Islet of Langerhans (tissue), 1 donor: ENCODE results near the gene MTUS2.

Experiments used
- FAIRE-seq: peaks from one replicate; lab custom pipeline; 2011; peaks lifted over from hg19 to GRCh38; lab: Jason Lieb, UNC

Gene MTUS2

DNA sequence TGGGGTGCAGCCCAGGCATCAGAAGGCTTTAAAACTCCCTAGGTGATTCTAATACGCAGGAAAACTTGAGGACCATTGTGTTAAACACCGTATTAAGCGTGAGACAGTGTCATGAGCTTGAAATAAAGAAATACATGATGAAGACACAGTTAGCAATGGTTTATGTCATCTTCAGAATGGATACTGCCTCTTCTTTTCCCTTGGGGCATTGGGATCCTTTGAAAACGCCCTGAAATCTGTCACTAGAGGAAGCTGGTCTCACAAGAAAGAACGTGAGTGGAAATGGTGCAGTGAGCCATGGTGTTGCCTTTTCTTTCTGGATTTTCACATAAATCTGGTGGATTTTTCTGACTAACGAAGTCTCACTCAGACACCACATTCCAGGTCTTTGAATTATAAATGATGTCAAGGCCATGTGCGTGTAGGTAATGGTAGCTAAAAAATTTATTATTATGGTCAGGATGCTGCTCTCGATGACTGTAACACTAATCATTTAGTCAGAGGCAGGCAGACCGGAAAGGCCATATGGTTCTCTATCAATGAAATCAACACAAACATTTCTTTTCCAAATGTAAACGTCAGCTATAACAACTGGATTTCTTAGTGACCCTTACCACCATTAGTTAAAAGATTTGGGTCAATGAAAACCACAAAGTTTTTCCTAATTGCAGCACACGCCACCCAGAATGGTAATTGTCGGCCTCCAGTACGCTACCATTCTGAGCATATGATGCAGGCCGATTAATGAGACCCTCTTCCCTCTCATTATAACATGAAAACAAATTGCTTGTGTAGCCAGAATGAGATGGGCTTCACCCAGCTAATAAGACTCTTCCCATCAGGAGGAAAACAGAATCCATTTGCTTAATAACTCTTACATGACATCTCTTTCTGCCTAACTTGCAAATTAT, 669.8 kb downstream of the MTUS2 start:
- no peak for FAIRE-seq

DNA sequence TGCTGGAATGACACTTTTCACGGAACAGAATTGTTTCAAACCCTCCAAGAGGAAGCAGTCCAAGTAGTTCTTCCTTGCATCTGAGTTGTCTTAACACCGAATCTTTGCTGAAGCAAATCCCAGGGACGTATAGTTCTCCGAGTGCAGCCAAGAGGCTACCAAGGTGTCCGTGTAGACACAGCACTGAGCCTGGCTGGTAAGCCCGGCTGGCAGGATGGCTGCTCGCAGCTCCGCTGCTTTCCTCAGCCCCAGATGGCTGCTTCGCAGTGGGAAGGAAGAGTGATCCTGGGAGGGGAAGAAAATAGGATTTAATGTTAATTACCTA, 670.4 kb downstream of the MTUS2 start:
- no peak for FAIRE-seq

DNA sequence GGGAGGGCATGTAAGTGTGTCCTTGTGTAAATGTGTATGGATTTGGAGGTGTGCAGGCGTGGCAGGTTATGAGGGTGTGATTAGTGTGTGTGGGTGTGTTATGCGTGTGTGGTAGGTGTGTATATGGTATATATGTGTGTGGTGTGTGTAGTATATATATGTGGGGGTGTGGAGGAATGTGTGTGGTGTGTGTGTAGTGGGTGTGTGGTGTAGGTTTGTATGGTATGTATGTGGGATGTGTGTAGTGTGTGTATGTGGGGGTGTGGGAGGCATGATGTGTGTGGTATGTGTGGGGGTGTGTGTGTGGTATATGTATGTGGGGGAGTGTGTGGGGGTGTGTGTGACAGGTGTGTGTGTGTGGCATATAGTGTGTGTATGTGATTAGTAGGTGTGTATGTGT, 671.1 kb downstream of the MTUS2 start:
- no peak for FAIRE-seq

DNA sequence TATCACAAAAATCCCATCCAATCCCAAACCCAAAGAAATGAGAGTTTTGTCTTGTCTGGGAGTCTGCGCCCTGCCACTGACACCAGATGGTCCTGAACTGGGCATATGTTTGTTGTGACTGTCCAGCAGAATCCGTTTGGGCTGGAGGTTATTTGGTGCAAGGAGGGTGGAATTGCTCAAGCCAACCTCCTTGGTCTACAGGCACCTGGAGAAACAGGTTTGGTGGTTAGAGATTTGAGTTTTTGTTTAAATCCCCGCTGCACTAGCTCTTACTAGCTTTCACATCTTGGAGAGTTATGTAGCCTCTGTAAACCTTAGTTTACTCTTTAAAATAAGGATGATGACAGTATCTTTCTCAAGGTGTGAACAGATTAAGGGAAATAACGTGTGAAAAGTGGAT, 673.7 kb downstream of the MTUS2 start:
- FAIRE-seq = no peak

DNA sequence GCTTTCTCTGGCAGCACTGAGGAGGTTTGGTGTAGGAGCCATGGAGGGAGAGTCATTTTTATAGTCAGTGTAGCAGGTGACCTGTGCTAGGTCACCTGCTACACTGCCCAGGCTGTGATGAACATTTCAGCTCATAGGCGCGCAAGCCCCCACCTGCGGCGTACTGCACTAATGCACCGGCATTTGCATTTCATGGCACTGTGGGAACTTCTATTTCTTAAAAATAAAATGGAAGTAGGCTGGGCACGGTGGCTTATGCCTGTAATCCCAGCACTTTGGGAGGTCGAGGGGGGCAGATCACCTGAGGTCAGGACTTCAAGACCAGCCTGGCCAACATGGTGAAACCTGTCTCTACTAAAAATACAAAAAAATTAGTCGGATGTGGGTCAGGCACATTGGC, 674.4 kb downstream of the MTUS2 start:
- no peak for FAIRE-seq

DNA sequence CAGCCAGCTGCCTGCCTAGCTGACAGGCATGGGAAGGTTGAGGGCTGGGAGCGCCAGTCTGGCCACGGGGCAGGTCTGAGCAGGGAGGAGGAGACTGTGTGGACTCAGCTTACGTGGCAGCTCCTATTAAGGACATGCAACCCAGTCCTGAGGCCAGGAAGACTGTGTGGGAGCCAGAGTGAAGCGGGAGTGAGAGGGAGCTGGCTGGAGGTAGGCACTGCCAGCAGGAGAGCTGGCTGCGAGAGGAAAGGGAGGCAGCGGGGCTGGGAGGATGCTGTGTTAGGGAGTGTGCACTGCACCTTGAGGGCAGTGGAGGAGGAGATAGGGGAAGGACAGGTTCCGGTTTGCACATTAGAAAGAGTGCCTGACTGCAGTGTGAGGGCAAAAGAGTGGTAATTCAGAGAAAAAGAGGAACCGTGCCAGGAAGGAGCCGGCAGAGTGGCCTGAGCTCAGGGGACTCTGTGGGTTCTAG, 676.1 kb downstream of the MTUS2 start:
- no peak for FAIRE-seq

DNA sequence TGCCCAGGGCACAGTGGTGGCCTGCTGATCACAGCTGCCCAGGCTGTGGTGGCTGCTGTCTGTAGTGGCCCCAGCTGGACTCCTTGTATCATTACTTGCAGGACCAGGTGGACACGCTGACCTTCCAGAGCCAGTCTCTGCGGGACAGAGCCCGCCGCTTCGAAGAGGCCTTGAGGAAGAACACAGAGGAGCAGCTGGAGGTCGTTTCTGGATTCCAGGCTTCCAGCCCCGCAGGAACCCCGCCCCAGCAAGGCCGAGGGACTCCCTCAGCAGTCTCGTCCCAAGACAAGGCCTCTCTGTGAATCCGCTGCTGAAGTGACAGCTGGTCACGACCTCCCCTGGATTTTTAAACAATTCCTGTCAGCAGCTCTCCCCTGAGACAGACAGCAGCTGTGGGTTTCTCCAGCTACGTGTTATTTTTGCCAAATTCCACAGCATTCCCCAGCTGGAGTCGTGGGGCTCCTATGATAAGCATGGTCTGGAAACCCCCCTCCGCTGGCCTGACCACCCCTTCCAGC, 677.1 kb downstream of the MTUS2 start:
- FAIRE-seq = no peak

DNA sequence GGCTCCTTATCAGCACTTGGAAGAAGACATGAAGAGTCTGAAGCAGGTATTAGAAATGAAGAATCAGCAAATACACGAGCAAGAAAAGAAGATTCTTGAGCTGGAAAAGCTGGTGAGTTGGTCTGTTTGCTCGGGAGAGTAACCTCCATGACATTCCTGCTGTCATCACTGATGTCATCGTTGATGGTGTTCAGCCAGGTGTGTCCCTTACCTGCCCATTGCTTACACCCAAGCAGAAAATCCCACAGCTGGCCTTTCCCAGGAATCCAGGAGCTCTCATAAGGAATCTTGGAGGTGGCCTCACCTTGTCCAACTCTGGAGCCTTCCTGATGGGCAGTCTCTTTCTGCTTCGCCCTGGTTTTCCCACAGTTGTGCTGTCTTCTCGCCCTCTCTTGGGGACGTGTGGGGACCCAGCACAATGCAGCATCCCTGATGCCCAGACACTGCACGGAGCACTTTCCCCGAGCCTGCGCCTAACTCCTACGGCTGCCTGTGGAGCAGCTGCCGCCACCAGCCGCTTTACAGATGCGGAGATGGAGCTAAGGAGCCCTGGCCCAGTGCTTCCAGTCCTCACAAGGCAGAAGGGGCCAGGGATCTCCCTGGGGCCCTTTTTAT, 678.4 kb downstream of the MTUS2 start:
- no peak for FAIRE-seq

DNA sequence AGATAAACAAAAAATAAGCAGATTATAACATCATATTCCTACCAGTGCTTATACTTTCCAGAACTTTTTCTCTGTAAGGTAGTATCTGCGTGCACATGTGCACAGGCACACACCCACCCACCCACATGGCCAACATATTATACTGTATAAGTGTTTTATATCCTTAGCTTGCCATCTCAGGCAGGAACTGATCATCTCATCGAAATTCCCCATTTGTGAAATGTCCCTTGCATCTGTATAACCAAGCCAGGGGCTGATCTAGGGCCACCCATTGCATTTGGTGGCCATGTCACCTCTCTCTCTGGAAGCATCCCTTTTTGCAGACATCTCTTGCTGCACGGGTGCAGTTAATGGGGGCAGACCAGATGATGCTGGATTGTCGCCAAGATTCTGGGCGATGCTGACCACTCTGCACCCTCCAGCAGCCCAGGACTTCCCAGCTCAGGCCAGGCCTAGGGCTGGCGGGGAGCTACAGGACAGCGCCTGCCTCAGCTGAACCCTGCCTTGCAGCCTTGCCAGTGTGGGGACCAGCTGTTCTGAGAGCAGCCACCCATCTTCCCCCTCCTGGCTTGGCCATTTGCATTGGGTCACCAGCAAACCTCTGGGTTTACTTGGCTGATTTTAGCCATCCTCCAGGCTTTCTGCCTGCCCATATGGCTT, 679.5 kb downstream of the MTUS2 start:
- FAIRE-seq = no peak

DNA sequence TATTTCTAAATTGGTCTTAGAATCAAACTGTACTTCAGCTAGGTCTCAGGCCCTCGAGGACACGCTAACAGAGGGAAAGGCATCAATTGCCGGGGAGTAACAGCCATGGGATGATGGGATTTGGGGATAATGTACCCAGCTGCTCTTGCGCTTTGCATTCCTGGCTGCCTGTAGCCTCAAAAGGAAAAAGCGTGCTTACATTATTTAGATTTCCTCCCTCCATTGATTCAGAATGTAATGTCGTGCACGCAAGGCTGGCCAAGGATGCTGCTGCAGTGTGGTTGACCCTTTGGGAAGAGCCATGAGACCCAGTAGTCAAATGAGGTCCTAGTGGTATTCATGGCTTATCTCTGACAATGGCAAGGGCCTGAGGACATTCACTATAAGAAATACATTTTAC, 680.2 kb downstream of the MTUS2 start:
- FAIRE-seq = no peak

DNA sequence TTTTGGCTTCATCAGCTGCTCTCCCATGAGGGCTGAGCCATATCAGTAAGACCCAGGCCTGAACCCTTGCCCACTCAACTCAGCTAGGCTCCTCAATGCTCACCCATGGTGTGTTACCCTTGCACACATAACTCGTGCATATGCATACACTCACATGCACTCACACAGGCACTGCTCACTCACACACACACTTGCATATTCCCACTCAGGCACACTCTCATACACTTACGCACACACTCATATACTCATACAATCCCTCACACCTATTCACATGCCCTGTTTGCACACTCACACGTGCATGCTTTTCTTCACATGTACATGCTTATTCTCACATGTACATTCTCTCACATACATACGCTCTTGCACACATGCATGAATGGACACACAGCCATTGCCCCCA, 681.5 kb downstream of the MTUS2 start:
- FAIRE-seq = no peak

DNA sequence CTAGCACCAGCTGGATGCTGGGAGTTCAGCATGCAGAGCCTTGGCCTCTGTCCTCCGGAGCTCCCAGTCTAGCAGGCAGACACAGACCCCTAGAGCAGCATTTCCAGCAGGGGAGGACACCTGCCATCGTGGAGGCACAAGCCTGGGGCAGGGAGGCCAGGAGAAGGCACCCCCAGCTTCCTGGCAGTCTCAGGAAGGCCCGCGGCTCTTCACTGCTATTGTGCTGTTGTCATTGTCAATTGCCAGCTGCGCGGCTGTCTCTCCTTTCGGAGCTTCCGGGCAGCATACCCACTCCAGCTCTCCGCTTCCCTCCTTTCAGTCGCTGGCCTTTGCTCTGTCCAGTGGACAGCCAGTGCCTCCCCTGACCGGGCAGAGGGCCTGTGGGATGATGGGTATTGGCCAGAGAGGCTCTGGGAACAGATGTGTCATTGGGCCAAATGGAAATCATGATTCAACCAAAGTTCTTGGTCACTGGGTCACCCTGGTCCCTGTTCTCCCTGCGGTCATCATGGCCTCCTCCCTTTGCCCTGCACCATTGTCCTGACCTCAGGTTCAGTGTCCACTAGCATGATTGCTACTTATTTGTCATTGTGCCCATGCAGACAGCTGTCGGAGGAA, 682.4 kb downstream of the MTUS2 start:
- no peak for FAIRE-seq

DNA sequence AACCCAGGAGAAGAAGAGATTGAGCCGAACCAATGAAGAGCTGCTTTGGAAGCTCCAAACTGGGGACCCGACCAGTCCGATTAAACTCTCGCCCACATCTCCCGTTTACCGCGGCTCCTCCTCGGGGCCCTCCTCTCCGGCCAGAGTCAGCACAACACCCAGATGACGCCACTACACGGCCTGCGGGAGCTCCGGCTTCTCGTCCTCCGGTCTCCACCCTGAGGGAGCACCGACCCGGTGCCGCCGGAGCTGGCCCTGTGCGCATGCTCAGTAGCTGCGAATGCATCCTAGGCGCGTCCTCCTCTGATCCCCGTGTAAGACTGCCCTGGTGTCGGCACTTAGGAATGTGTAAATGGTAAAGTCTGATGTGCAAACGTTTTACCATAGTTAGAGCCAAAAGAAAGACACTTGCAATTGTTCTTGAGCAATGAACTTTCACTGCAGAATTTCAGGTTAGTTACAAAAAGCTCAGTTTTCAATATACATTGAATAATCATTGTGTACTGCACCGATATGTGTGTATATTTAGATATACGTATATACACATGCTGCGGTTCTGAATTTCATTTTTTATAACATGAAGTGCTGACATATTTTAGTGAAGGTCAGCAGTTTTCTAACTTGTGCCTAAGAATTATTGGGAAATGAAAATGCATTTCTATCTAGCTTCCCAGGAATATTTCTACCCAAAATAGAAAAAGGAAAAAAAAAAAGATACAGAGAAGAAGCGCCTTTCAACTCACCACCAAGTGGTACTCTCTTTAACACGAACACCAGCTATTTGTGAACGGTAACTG, 683.1 kb downstream of the MTUS2 start:
- no peak for FAIRE-seq

DNA sequence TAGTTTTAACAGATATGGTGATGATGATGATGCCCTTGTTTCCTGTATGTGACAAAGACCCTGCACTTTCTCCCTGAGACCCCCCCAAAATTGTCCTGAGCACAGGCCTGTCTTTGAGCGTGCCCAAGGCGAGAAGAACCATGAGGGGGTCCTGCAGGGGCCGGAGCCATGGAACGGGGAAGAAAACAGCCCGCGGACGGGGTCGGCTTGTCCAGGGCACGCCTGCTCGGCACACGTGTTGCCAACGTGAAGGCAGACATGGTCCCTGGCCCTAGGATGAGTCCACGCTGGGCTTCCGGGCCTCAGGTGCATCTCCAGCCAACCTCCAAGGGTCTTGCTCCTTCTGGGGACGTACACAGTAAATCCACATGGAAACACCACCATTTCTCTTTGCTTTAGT, 684.6 kb downstream of the MTUS2 start:
- FAIRE-seq = no peak

DNA sequence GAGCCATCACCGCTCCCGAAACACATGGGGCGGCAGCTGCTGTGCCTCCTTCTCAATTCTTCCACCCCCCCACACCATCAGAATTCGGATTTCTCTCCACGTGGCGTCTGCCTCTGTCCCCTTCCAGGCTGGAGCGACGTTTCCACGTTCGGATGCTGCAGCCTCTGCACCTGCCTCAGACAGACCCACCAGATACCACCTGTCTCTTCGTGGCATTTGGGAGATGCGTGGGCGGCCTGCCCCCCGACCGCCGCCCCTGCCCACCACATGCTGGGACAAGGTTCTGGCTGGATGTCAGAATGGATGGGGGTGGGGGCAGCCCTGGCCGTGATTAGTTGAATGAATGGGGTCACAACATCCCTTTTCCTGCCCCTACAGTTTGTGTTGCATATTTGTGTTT, 685.4 kb downstream of the MTUS2 start:
- no peak for FAIRE-seq

DNA sequence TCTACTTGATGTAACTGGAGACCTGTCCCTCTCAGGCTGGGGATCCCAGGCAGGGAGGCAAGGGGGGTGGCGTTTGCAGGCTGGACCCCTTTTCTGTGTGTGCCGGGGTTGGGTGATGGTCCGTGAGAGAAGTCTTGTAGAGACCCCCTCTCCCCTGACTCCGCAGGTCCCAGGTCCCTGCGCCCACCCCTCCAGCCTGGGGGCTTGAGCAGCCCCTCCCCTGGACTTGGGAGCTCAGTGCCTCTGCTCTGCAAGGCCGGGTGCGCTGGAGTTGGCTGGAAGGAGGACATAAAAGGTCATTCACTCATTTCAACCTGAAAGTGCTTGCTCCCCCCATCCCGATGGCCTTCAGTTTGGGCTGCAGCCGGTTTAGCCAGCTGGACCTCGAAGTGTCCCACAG, 685.8 kb downstream of the MTUS2 start:
- no peak for FAIRE-seq

DNA sequence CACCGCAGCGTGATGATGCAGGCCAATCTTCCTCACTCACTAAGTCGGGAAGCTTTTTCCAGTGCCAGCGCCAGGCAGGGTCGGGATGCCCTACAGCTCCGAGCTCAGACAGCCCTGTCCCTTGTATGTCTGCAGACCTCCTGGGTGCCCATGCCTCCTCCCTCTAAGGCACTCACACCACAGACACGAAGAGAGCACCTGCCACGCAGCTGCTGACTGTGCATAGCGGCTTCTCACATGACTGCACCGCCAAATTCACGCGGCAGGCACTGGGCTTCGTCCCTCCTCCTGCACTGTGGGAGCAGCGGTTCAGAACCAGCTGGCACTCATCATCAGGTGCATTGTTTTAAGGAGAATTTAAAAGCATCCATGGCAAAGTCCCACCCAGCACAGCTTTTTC, 687.2 kb downstream of the MTUS2 start:
- FAIRE-seq = peak; percentile 75

DNA sequence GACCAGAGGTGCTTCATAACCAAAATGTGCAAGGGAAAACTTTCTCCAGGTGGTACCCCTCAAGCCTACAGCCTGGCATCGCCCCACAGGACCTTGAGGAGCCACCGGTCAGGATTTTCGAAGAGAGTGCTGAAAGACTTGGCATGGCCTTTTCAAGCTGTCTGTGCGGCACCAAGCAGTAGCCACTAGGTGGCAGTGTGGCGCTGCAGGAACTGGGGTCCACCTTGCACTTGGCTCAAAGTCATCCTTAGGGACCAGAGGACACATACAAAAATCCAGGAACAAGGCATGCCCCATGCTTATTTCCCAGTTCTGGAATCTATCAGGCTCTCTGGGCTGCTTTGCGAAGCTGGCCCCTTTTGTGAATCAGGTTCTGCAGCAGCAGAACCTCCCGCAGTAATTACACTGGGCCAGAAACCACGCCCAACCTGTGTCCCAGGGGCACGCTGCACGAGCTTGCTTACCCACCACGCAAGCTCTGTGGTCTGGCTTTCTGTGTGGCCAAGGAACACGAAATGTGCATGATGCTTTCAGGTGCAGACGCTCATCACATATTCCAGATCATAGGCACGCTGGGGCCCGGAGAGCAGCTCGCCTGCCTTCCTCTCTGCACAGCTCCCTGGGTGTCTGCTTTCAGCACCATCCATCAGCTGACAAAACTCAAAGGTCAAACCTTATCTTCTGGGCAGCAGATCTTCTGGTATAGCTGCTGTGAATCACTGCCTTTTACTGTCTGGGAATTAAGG, 688.2 kb downstream of the MTUS2 start:
- peak; percentile 58 for FAIRE-seq

DNA sequence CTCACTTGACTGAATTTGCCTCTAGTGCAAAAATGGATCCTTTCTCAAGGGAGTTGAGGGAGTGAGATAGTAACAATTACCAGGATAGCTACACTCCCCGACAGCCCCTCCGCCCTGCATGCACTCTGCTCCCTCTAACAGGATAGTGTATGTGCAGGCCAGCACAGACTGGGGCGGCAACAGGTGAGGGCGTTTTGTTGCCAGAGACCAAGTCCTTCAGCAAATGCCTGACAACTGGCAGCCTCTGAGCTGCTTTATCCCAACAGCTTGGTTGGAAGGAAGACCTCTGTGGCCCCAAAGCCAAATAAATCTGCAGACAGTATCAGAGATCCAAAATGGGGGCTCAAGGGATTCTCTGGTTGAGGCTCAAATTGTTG, 688.7 kb downstream of the MTUS2 start:
- no peak for FAIRE-seq

DNA sequence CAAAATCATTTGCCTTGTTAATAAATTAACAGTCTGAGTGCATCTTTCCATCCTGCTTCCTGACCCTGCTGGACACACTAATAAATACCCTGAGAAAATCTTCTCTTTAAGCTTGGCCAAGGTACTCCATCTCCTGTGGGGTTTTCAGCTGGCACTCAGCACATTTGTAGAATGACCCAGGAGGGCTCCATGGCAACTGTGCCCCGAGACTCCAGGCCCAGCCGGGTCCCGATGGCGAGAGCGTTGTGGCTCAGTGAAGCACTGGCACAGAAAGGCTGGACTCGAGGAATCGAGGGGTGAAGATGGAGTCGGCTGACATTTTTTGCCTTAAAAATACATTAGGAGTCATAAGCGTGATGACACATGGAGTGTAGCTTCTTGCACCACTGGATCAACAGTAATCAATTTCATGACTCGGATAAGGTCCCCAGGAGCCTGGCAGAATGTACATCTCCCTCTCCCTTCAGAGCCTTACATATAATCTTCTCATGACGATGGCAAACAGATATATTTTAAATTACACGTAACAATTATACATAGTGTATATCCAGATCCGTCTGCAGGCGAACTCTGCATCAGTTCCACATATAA, 690.0 kb downstream of the MTUS2 start:
- no peak for FAIRE-seq

DNA sequence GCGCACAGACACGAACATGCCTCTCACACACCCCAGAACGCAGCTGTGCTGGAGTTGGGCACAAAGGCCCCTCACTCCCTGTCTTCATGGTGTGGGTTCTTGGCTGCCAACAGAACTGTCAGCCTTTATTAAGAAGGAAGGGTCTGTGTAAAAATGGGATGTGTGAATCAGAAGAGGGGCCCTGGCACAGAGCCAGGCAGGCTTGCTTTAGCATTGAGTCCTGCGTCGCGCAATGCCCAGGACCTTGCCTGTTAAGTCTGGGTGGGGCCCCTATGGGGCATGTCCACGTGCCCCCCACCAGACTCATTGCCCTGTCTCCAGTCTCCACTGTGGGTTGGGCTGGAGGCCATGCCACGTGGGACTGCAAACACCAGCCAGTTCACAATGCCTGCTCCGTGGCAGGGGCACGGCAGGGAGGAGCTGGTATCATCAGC, 690.5 kb downstream of the MTUS2 start:
- no peak for FAIRE-seq
